HCT116 (cell line): ENCODE data around the gene SYNE1.

Experiments used
- ELF1 ChIP-seq: IDR thresholded peaks from 2 replicates; pipeline ENCODE4 v1.6.1; 2012; ENCODE audit warnings: low read depth, borderline replicate concordance
- POLR2A ChIP-seq: IDR thresholded peaks from 2 replicates; pipeline ENCODE4 v1.7.0; 2011; ENCODE audit warnings: borderline replicate concordance; ENCODE audit not compliant: insufficient read depth, insufficient read length; ENCODE audit errors: extremely low read depth
- POLR2AphosphoS5 ChIP-seq: IDR thresholded peaks from 2 replicates; pipeline ENCODE4 v1.6.1; 2011; ENCODE audit warnings: mild to moderate bottlenecking, low read depth, low read length, moderate library complexity
- TF ChIP-seq, protein P1 (sequence below), 3 experiments: fragments of 200-600 bp in 1 of 3; sonication (generic) in 1 of 3; IDR thresholded peaks in 2 of 3; conservative IDR thresholded peaks in 1 of 3; 2 replicates each; pipeline ENCODE4 v1.5.1; 2012 to 2017; ENCODE audit warnings: low read depth in 2 of 3, low read length in 2 of 3, antibody characterized with exemption in 1 of 3, borderline replicate concordance in 1 of 3, control low read depth in 1 of 3, mild to moderate bottlenecking in 1 of 3, mixed read lengths in 1 of 3, mixed run types in 1 of 3, moderate library complexity in 1 of 3; ENCODE audit not compliant: insufficient read depth in 1 of 3

DNA sequence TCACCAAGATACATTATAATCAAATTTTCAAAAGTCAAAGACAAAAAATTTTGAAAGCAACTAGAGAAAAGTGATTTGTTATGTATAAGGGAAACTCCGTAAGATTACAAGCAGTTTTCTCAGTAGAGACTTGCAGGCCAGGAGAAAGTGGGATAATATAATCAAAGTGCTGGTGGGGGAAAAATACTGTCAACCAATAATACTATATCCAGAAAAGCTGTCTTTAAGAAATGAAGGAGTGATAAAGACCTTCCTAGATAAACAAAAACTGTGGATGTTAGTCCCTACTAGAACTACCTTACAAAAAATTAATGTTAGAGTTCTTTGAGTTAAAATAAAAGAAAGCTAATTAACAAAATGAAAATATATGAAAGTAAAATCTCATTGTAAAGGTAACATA, 79.7 kb downstream of the SYNE1 start:
- TF ChIP-seq POLR2A (no peak), POLR2AphosphoS5 (no peak), ELF1 (no peak)
- TF ChIP-seq, protein P1, sequence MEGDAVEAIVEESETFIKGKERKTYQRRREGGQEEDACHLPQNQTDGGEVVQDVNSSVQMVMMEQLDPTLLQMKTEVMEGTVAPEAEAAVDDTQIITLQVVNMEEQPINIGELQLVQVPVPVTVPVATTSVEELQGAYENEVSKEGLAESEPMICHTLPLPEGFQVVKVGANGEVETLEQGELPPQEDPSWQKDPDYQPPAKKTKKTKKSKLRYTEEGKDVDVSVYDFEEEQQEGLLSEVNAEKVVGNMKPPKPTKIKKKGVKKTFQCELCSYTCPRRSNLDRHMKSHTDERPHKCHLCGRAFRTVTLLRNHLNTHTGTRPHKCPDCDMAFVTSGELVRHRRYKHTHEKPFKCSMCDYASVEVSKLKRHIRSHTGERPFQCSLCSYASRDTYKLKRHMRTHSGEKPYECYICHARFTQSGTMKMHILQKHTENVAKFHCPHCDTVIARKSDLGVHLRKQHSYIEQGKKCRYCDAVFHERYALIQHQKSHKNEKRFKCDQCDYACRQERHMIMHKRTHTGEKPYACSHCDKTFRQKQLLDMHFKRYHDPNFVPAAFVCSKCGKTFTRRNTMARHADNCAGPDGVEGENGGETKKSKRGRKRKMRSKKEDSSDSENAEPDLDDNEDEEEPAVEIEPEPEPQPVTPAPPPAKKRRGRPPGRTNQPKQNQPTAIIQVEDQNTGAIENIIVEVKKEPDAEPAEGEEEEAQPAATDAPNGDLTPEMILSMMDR (IDR thresholded peaks at IDR 0.05 in 2 of 3, conservative IDR thresholded peaks at IDR 0.05 in 1 of 3; ENCODE audit: borderline replicate concordance in 1 of 3, insufficient read depth in 1 of 3, low read depth in 2 of 3, low read length in 2 of 3), result no peak
